OCI-LY1 (cell line): Measurements from ENCODE around the gene IL1RAP.

ENCODE experiments used
- H2AFZ ChIP-seq: fragments of 200-600 bp; sonication (generic), shearing (Covaris generic); 2 replicates; pipeline ENCODE4 v1.6.0; 2014; ENCODE audit warnings: antibody characterized with exemption, mild to moderate bottlenecking, low read length
- H3F3A ChIP-seq: fragments of 200-600 bp; sonication (generic), shearing (Covaris generic); 2 replicates; pipeline ENCODE4 v1.6.0; 2014; ENCODE audit warnings: mild to moderate bottlenecking, antibody characterized with exemption, low read length, moderate library complexity; ENCODE audit not compliant: insufficient read depth
- H3K27ac ChIP-seq: fragments of 200-600 bp; sonication (generic); 2 replicates; pipeline ENCODE4 v1.5.1; 2014; ENCODE audit warnings: low read length, mixed run types, mild to moderate bottlenecking, low read depth; ENCODE audit not compliant: poor library complexity, severe bottlenecking
- H3K27me3 ChIP-seq: fragments of 200-600 bp; sonication (generic); 2 replicates; pipeline ENCODE4 v1.6.0; 2014; ENCODE audit warnings: antibody characterized with exemption, mild to moderate bottlenecking, low read length, moderate library complexity; ENCODE audit not compliant: insufficient read depth
- H3K36me3 ChIP-seq: fragments of 200-600 bp; sonication (generic); 2 replicates; pipeline ENCODE4 v1.6.1; 2014; ENCODE audit warnings: mild to moderate bottlenecking, antibody characterized with exemption, low read length, moderate library complexity, mixed read lengths; ENCODE audit not compliant: insufficient read depth
- H3K4me1 ChIP-seq: fragments of 200-600 bp; sonication (generic); 2 replicates; pipeline ENCODE4 v1.5.1; 2014; ENCODE audit warnings: mild to moderate bottlenecking, low read length, moderate library complexity; ENCODE audit not compliant: insufficient read depth, severe bottlenecking
- H3K4me2 ChIP-seq: fragments of 200-600 bp; sonication (generic), shearing (Covaris generic); 2 replicates; pipeline ENCODE4 v1.6.1; 2014; ENCODE audit warnings: low read length
- H3K4me3 ChIP-seq: fragments of 200-600 bp; sonication (generic); 2 replicates; pipeline ENCODE4 v1.5.1; 2014; ENCODE audit warnings: low read length, low read depth, mild to moderate bottlenecking, mixed read lengths; ENCODE audit not compliant: poor library complexity, severe bottlenecking
- H3K79me2 ChIP-seq: fragments of 200-600 bp; shearing (Covaris generic); 2 replicates; pipeline ENCODE4 v1.6.1; 2016; ENCODE audit warnings: mixed run types, low read length, mixed read lengths; ENCODE audit not compliant: insufficient read depth
- H3K9ac ChIP-seq: fragments of 200-600 bp; sonication (generic), shearing (Covaris generic); 2 replicates; pipeline ENCODE4 v1.6.1; 2014; ENCODE audit warnings: mild to moderate bottlenecking, low read length, mixed read lengths
- H3K9me2 ChIP-seq: fragments of 200-600 bp; sonication (generic), shearing (Covaris generic); 2 replicates; pipeline ENCODE4 v1.6.1; 2014; ENCODE audit warnings: low read depth, mild to moderate bottlenecking, low read length, mixed read lengths
- H3K9me3 ChIP-seq: fragments of 200-600 bp; shearing (Covaris generic); 2 replicates; pipeline ENCODE4 v1.6.1; 2014; ENCODE audit warnings: low read length, mixed read lengths
- H4K20me1 ChIP-seq: fragments of 200-600 bp; sonication (generic), shearing (Covaris generic); 2 replicates; pipeline ENCODE4 v1.6.0; 2016; ENCODE audit warnings: mild to moderate bottlenecking, low read length; ENCODE audit not compliant: insufficient read depth
- CTCF ChIP-seq: fragments of 200-600 bp; sonication (generic), shearing (Covaris generic); IDR thresholded peaks from 2 replicates; pipeline ENCODE4 v1.5.1; 2017; ENCODE audit warnings: mild to moderate bottlenecking, antibody characterized with exemption, low read length, moderate library complexity, mixed read lengths
- EZH2 ChIP-seq: fragments of 200-600 bp; sonication (generic), shearing (Covaris generic); IDR thresholded peaks from 2 replicates; pipeline ENCODE4 v1.8.0; 2017; ENCODE audit warnings: borderline replicate concordance, mixed run types, mild to moderate bottlenecking, antibody characterized with exemption, low read length, moderate library complexity, mixed read lengths

Gene IL1RAP

GRCh38 chr3:190696777-190697501, 183.1 kb downstream of the IL1RAP start:
- Histone ChIP-seq H3K9me3 (no peaks in the 10 kb centered on the region), H3K79me2 (no peaks in the 10 kb centered on the region), H3K27me3 (no peaks in the 10 kb centered on the region), H3K4me2 (no peak overlapping the region), H3K9me2 (no peaks in the 10 kb centered on the region), H3K4me3 (no peak overlapping the region), H3K36me3 (no peaks in the 10 kb centered on the region), H3F3A (no peaks in the 10 kb centered on the region), H3K27ac (no peak overlapping the region), H3K9ac (no peak overlapping the region), H3K4me1 (no peaks in the 10 kb centered on the region), H4K20me1 (no peaks in the 10 kb centered on the region), H2AFZ (no peak overlapping the region)
- TF ChIP-seq EZH2: no peak
- peak; percentile 69 for TF ChIP-seq CTCF

DNA sequence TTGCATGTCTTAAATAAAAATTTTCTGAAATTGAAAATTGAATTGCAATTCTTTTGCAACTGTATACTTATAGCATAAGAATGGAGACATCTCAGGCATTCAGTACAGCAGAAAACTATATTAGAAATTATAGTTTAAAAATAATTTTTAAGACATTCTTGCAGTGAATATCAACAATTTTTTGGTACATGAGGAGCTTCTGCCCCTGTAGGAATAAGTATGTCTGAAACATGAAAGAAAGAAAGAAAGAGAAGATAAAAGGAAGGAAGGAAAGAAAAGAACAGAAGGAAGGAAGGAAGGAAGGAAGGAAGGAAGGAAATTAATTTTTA, 183.6 kb downstream of the IL1RAP start:
- no peak overlapping the region for H2AFZ ChIP-seq

DNA sequence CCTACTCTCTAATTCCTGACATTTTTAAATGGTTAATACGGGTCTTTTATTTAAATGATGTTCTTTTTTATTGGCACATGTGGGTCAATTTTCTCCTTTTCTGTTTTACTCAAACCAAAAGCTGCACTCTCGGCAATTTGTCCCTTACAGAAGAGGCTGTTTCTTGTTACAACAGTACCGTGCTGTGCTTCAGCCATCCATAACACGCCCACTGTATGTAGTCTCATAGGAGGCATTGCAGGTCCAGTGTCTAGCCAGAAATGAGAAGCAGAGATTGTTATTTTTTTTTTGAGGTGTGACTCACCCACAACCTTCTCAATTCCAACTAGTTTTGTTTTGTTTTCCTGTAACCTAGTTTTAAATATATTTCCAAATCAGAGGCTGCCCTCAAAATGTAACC, 184.0 kb downstream of the IL1RAP start:
- Histone ChIP-seq H3K4me2 (no peak overlapping the region), H3K9me2 (no peaks in the 10 kb centered on the region), H3K4me3 (no peak overlapping the region), H3K27ac (no peak overlapping the region), H4K20me1 (no peaks in the 10 kb centered on the region), H3F3A (no peaks in the 10 kb centered on the region), H3K4me1 (no peaks in the 10 kb centered on the region), H3K9me3 (no peaks in the 10 kb centered on the region), H2AFZ (no peak overlapping the region), H3K36me3 (no peaks in the 10 kb centered on the region), H3K27me3 (no peaks in the 10 kb centered on the region), H3K79me2 (no peaks in the 10 kb centered on the region), H3K9ac (no peak overlapping the region)
- TF ChIP-seq CTCF: no peak
- TF ChIP-seq EZH2: no peak

More for the DNA sequence above, 183.6 kb downstream of the IL1RAP start:
- H3K27ac ChIP-seq: no peak overlapping the region
- H4K20me1 ChIP-seq: no peaks in the 10 kb centered on the region
- no peak overlapping the region for H3K9ac ChIP-seq
- TF ChIP-seq CTCF (no peak), EZH2 (no peak)
- H3K4me2 ChIP-seq: no peak overlapping the region
- H3K9me3 ChIP-seq: no peaks in the 10 kb centered on the region
- no peaks in the 10 kb centered on the region for H3F3A ChIP-seq
- H3K4me1 ChIP-seq: no peaks in the 10 kb centered on the region
- no peak overlapping the region for H3K4me3 ChIP-seq
- no peaks in the 10 kb centered on the region for H3K36me3 ChIP-seq
- H3K27me3 ChIP-seq: no peaks in the 10 kb centered on the region
- H3K79me2 ChIP-seq: no peaks in the 10 kb centered on the region
- H3K9me2 ChIP-seq: no peaks in the 10 kb centered on the region
